Right lung (tissue), 5 donors: ENCODE results near the gene YPEL2. TPM values are rescaled to one million over a fixed set of nuclear protein-coding genes. Genes with fewer than 3 reads are reported as not detected.
"Not testable (repeated sequence)": the region's sequence is repeated elsewhere in the genome, so short reads cannot be mapped to it uniquely, and the experiment has no call there.

Experiments
- DNase-seq, 2 donors: peaks; one replicate each; pipeline ENCODE4 v3.0.0-alpha.2; 2013
- polyA plus RNA-seq, 5 donors: library from polyadenylated mRNA; unstranded; fragments of 120-200 nt; gene quantifications; one replicate each; pipeline versions ENCODE4 v1.2.1 to v1.2.3, GENCODE V29; 2013; ENCODE audit warnings: inconsistent platforms in 1 of 5, low replicate concordance in 1 of 5; ENCODE audit not compliant: insufficient read length in 5 of 5, insufficient read depth in 1 of 5

YPEL2 gene
- polyA plus RNA-seq, 5 donors: 15.3 to 19.8 (median 18.6) TPM

DNA sequence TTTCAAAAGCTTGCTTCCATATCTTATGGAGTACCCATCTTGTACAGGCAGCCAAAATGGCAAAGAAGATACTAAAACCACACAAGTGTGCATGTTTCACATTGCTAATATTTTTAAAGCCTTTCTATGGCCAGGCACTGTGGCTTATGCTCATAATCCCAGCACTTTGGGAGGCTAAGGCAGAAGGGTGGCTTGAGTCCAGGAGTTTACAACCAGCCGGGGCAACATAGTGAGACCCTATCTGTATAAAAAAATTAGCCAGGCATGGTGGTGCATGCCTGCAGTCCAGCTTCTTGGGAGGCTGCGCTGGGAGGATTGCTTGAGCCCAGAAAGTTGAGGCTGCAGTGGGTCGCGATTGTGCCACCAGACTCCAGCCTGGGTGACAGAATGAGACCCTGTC lies 71.3 kb downstream of the YPEL2 start:
- DNase-seq: no peak

DNA sequence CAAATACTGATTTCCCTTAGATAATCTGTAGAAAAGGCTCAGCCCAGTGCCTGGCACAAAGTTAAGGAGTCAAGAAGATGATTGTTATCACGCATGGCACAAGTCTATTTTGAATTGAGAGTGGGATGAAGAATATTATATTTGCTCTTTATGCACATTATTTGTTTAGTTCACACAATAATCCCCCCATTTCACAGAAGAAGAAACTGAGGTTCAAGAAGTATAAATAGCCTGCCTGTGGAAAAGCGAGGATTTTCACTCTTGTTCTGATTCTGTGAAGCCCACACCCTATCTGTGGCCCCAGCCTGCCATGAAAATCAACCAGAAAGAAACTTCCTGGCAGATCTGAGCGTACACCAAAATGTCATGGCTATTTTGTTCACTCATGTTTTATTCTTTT lies 73.0 kb downstream of the YPEL2 start:
- DNase-seq: no peak

GRCh38 chr17:59405944-59406705 lies 74.7 kb downstream of the YPEL2 start:
- no peak for DNase-seq

DNA sequence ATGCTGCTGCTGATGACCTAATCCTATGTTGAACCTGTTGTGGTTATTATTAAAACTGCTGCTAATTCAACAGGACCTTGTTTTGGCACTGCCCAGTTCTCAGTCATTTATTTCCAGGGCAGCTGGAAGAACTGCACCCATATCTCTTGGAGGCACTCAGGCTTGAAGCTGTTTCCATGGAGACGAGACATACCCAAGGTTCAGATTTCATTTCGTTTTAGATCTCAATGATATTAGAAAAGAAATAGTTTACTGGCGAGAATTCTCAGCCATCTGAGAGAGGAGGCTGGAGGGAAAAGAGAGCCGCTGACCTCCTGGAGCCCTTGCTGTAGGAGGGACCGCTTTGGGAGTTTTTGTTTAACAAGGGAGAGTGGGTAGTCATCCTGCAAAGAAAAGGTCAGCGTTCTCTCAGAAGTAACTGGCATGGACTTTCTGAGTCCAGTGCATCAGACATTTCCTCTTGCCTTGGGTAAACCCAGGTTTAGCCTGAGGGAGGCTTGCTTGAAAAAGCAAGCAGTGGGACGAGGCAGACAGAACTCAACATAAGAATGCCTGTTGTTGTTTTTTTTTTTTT lies 75.4 kb downstream of the YPEL2 start:
- no peak for DNase-seq

DNA sequence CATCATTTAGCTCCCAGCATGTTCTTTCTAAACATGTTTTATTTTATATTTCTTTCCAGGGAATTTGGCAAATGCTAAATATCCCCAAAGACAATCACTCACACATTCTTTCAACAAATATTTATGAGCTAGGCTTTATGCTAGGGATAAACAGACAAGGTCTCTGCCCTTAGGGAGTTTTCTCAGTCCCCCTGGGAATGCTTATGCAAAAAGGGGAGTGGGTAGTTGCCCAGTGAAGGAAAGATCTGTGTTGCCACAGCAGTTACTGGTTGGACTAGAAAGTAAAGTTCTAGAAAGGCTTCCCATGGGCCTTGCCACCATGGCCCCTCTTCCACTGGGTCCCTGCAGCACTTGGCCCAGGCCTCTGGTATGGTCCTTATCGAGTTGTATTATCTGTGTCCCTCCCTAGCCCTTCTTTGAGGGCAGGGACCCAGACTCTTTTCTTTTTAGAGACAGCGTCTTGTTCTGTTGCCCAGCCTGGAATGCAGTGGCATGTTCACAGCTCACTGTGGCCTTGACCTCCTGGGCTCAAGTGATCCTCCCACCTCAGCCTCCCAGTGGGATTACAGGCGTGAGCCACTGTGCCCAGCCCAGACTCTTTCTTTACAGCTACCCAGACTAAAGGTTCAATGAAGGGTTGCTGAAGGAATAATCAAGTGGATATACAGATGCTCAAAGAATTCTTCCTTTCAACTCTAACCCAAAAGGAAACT lies 78.0 kb downstream of the YPEL2 start:
- no peak for DNase-seq

DNA sequence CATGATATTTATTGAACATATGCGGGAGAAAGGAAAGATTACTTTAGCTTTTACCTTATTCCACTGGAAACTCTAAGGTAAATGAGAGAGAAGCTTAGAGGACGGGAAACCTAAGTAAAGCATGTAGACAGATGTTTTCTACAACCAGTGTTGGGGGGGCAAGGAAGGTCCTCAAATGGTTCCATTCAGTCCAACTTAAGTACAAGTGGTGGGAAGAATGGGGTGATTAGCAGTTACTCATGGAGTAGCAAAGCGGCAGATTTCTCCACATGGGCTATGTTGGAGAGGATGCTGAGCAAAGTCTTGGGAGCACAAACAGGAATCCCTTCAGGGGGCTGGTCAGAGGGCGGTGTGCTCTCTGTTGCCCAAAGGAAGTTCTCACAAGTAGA lies 78.6 kb downstream of the YPEL2 start:
- no peak for DNase-seq

GRCh38 chr17:59412431-59412830 lies 81.0 kb downstream of the YPEL2 start:
- not testable (repeated sequence) for DNase-seq

DNA sequence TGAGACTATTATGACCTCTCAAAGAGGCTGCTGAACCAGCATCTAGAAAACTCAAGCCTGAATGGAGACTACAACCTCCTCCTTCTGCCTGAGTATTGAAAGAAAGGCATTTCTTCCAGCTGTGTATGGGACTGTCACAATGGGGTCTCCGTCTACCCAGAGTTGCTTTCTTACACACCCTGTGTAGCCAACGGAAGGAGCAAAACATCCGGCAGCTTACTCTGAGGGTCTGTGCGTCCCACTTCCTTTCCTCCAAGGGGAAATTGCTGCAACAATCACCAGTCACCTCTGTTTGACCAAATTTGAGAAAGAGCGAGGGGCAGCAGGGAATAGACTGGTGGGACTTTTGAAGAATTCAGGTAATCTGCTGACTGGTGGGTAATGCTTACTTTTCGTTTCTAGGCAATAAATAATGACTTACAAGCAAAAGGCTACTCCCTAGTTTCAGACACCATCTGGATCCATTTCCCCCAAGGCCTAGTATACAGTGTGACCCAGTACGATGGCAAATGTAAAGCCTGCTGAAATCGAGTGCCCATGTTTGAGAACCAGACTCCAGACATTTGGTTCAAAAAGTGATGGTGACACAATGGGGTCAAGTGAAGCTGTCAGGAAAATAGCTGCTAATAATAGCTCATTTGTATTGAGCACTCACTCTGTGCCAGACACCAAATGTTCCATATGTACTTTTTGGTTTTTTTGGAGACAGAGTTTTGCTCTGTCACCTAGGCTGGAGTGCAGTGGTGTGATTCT lies 81.7 kb downstream of the YPEL2 start:
- DNase-seq: no peak

DNA sequence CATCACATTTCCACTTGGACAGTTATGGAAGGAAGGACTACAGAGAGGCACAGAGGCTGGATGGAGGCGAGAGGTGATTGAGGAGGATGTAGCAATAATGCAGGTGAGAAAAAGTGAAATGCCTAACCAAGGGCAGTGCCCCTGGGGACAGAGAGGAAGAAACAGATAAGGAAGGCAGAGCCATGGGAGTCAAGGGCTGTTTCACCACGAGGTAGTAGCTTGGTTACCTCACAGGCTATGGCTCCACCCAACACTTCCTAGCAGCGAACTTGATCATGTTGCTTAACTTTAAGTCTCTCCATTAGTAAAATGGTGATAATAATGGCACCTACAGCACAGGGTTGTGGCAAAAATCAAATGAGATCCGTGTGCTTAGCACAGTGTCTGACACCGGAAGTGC lies 83.9 kb downstream of the YPEL2 start:
- DNase-seq: no peak

DNA sequence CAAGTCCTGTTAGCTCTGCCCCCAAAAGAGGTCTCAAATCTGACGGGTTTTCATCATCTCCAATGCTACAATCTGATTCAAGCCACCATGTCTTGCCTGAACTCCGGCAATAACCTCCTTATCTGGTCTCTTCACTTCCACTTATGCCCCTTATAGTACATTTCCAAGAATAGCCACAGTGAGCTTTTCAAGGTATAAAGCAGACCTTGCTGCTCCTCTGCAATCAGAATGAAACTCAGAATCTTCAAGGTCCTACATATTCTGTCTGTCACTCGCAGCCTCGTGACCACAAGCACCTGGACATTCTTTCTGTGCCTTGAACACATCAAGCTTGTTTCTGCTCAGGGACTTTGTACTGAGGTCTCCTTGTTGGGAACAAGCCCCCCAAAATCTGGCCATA lies 84.7 kb downstream of the YPEL2 start:
- no peak for DNase-seq

- DNase-seq: no peak
Observed at GRCh38 chr17:59417452-59417851, 86.0 kb downstream of the YPEL2 start.

GRCh38 chr17:59418732-59419166 lies 87.3 kb downstream of the YPEL2 start:
- DNase-seq: no peak

DNA sequence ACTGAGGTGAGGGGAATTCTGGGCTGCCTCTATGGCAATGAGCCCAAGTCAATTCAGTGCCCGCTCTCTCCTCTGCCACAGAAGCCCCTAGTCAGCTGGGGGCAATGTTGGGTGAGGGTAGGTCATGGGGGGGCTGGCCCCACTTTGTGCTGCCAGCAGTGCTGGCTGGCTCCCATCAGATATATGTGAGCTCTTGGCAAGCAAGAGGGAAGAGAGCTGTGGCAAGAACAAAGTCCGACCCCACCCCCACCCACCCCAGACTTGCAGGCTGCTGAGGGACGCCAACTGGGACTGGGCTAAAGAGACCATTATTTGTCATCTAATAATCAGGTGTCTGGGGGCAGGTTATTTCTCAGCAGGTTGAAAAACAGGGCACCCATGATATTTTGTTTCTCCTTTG lies 89.4 kb downstream of the YPEL2 start:
- no peak for DNase-seq

GRCh38 chr17:59421722-59422121 lies 90.3 kb downstream of the YPEL2 start:
- no peak for DNase-seq

DNA sequence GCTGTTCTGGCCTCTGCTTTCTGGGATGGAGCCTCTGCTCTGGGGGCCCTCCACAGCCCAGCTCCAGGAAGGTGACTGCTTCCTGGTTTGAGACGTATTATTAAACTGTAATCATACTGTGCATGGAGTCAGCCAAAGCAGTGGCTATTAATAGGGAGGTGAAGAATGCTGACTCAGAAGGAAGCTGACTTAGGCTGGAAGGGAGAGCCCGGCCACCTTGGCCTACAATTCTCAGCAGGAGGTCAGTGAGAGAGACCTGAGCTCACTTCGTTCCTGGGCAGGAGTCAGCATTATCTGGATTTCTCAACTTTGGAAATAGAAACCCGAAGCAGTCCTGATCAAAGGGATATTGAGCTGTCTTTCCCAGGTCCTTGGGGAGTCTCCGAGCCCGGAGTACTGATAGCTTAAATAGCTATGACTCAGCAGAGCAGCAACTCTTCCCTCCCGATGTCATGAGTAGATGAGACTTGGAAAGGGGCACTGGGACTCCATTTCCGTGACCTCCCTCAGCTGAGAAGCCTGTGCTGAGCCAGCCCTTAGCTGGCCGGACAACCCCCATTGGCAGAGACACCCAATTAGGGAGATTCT lies 91.8 kb downstream of the YPEL2 start:
- DNase-seq: no peak

DNA sequence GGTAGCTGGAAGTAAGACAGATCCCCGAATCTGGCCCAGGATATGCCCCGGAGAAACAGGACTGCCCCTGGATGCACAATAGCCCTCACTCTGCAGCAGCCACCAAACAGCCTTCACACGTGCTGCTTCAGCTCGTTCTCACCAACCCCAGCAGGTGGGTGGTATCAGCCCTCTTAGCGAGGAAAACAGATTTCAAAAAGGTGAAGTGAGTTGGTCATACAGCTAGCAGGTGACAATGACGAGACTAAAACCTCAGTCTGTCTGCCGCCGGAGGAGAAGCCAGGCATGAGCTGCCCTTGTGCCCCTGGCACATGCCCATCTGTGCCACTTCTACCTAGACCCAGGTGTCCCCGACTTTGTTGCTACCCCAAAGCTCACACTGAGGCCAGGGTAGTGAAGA lies 92.4 kb downstream of the YPEL2 start:
- DNase-seq: no peak

DNA sequence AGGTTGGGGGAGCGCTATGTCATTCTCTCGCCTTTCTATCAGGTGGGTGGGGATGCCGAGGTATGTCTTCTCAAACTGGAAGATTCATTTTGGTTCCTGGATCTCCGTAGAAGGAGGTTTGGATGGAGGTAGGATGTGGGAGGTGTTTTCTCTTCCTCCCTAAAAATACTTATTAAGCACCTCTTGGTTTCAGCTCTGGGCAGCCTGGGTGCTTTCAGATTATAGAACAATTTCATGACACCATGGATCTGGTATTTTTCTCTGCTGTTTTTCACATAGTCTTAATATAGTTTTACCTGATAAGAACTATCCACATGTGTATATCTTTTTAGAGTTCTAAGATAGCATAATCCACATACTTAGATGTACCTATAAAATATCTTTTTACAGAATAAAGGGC lies 92.9 kb downstream of the YPEL2 start:
- no peak for DNase-seq

DNA sequence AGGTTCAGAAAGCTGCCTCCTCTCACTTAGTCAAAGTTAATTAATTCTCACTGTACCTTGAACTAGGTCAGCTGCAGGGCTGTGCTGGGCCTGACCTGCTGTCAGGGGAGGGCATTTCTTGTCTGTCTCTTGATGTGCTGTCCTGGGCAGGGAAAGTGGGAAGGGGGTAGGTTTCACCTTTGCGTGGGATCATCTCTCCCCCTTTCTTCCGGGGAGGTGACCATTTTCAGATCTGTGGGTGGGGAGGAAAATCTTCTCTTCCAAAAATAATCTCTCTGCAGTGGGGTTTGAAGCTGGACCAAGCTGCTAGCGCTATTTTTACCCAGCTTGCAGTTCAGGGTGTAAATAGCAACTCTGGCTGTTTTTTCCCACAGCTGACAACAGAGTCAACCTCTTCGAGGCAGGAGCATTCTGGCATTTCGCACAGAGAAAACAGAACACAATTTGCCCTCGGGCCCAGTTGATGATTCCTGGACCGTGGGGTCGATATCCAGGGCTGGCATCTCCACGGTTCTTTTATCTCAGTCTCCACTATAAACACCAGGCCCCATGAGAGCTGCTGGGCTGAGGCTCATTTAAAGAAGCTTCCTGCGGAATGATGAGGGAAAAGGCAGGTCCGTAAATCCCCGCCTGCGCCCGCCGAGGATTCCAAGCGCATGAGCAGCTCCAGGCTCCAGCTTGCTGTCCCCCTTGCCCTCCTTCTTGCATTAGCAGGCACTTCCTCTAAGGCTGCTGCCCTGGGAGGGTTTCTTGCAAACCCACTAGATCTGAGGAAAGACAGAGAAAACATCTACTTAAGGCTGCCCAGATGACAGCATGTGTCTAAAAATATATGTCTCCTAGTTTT lies 93.9 kb downstream of the YPEL2 start:
- DNase-seq: no peak

DNA sequence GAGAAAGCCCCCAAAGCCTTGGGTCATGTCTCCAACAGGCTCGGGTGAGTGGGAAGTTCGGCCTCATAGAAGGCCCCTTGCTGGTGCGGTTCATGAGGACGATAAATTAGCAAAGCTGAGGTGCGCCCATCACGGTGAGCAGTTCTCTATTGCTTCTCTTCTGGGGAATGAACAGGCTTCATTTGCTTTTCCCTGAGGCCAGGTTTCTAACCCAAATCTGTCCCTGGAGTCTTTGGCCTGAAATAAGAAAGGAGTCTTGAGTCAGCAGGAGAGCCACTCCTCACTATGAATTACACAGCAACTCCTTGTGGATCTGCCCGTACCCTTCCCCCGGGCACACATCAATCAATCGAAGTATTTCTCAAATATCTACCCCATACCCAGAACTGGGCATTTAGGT lies 94.6 kb downstream of the YPEL2 start:
- DNase-seq: no peak

DNA sequence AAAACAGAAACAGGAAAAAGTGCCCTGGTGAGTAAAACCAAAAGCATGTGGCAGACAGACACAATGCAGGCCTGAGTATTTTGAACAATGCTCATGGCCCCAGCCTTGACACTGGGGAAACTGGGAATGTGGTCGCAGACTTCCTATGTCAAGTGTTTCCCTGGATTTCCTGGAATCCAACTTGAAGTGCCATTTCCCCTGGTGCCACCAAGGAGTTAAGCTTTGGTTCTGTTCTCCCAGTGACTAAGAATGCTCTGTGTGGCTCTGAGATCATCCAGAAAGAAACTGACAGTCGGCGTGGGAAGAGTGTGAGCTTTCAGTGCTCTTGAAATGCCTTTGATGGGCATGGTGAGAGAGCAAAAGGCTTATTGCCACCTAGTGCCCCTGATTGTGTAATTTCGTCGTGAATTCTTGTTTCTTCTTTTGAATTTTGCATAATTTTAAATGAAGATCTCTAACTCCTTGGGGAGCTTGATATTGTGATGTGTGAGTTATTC lies 96.0 kb downstream of the YPEL2 start:
- DNase-seq: no peak

GRCh38 chr17:59427996-59428395 lies 96.5 kb downstream of the YPEL2 start:
- DNase-seq: no peak
